ENCODE data around the gene PCA3.
"Not testable (repeated sequence)": the region's sequence is repeated elsewhere in the genome, so short reads cannot be mapped to it uniquely, and the experiment has no call there.

The PCA3 gene

DNA sequence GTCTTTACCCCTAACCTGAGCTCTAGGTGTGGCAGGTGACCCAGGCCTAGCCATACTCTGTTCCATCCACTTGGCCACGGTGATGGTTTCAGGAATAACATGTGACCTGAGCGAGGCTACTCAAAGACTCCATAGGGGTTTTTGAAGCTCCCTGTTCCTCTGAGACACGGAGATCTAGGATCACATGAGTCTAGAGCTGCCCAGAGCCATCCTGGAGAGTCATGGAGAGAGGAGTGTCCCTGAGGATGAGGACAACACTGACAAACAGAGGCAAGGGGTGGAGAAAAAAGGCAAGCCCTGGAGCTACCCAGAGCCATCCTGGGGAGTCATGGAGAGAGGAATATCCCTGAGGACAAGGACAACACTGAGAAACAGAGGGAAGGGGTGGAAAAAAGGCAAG lies 29.5 kb upstream of the PCA3 start:
- FAIRE-seq (no peak), DNase-seq (ENCODE audit: insufficient read length, low spot score) (no peak)

DNA sequence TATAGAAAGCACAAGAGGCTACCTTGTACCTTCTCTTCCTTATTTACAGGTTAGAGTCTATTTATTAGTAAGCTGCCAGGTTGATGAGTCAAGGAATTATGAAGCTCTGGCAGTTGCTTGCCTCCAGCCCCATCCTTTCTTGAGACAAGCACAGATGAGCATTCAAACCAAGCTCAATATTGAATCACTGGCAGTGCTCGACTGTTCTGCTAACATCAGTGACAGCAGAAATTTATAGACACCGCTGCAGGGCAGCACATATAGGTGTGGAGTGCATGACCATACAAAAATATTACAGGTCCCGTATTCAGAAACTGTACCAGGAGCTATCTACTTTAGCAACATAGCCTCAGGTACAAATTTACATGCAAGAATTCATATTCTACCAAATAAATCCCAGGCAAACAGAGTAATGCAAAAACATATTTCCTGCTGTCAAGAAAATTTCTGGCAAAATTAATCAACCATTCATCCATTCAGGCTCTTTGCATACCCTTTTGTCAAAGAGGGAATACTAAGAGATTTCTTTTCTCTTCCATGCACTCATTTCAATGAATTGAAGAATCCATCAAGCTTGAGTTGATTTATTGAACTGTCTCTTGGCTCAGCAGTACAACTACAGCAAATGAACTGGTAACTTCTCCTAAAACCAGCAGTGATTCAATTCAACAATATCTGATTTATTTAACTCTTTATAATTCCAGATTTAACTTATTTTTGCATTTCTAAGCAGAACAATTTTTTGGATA lies 26.9 kb upstream of the PCA3 start:
- DNase-seq (ENCODE audit: insufficient read length, low spot score) (no peak), FAIRE-seq (no peak)
- no peak for TF ChIP-seq CTCF (IDR thresholded peaks at IDR 0.05; ENCODE audit: insufficient read depth, missing control alignments)

More for the DNA sequence above, 29.5 kb upstream of the PCA3 start:
- no peak for TF ChIP-seq CTCF (IDR thresholded peaks at IDR 0.05; ENCODE audit: insufficient read depth, missing control alignments)

DNA sequence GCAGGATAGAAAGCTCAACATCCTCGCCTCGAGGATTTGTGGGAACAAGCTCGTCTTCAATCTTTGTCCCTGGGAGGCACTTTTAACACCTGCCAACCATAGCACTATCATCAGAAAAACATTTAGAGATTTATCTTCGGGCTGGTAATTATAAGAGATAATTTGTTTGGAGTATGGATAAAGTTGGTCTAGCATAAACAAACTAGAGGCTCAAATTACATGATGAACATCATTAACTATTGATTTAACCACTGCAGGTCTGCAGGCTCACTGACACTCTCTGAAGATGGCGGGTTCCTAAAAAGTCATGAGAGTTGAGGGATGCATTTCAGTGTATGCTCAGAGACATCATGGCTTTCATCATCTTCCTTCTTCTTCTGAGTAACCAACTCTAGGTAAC lies 25.8 kb upstream of the PCA3 start:
- no peak for DNase-seq (ENCODE audit: insufficient read length, low spot score)
- no peak for FAIRE-seq
- TF ChIP-seq CTCF (IDR thresholded peaks at IDR 0.05; ENCODE audit: insufficient read depth, missing control alignments), result no peak

DNA sequence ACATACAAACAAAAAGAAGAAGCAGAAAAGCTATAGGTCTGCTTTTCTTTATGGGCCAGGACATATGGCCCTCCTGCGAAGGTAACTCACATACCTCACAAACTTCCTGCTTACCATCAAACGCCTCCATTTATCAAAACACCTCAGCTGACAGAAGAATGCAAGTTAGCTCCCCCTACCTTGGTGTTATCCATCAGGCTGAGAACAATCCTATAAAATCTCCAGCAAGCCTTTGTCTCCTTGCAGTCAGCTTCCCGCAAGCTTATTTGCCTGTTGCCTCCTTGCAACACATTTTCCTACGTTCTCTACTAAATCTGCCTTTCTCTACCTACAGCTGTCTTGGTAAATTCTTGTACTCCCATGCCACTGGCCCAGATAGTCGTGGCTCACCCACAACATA lies 22.7 kb upstream of the PCA3 start:
- DNase-seq (ENCODE audit: insufficient read length, low spot score), result no peak
- no peak for TF ChIP-seq CTCF (IDR thresholded peaks at IDR 0.05; ENCODE audit: insufficient read depth, missing control alignments)
- no peak for FAIRE-seq

DNA sequence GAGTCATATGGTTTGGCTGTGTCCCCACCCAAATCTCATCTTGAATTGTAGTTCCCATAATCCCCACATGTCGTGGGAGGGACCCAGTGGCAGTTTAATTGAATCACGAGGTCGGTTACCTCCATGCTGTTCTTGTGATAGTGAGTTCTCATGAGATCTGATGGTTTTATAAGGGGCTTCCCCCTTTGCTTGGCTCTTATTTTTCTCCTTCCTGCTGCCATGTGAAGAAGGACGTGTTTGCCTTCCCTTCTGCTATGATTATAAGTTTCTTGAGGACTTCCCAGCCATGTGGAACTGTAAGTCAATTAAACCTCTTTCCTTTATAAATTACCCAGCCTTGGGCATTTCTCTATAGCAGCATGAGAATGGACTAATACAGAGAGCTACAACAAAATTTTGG lies 21.3 kb upstream of the PCA3 start:
- not testable (repeated sequence) for FAIRE-seq

DNA sequence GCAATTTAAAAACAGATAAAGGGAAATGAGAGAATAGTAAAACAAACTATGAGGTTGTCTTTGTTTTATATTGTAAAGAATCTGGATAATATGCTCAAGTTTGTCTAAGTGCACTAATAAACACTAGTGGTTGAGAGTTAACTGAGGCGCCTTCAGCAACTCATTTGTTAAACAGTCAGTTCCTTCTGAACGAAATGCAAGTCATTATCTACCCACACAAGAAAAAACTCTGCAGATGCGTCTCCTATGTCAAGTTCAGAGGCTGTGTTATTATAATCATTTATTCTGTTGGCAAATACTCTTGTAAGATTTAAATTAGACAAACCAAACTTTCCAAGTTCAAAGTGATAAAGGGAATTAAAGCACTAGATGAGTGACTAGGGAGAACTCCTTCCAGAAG lies 20.3 kb upstream of the PCA3 start:
- DNase-seq (ENCODE audit: insufficient read length, low spot score) (no peak), FAIRE-seq (no peak)
- no peak for TF ChIP-seq CTCF (IDR thresholded peaks at IDR 0.05; ENCODE audit: insufficient read depth, missing control alignments)

More for the DNA sequence above, 21.3 kb upstream of the PCA3 start:
- DNase-seq (ENCODE audit: insufficient read length, low spot score), result not testable (repeated sequence)

GRCh38 chr9:76744336-76744735 lies 19.9 kb upstream of the PCA3 start:
- TF ChIP-seq CTCF (IDR thresholded peaks at IDR 0.05; ENCODE audit: insufficient read depth, missing control alignments), result no peak
- FAIRE-seq, result no peak
- DNase-seq (ENCODE audit: insufficient read length, low spot score), result no peak

Measured in D721Med (cell line).